Measurements from ENCODE around the gene SPINK5.

SPINK5 gene

DNA sequence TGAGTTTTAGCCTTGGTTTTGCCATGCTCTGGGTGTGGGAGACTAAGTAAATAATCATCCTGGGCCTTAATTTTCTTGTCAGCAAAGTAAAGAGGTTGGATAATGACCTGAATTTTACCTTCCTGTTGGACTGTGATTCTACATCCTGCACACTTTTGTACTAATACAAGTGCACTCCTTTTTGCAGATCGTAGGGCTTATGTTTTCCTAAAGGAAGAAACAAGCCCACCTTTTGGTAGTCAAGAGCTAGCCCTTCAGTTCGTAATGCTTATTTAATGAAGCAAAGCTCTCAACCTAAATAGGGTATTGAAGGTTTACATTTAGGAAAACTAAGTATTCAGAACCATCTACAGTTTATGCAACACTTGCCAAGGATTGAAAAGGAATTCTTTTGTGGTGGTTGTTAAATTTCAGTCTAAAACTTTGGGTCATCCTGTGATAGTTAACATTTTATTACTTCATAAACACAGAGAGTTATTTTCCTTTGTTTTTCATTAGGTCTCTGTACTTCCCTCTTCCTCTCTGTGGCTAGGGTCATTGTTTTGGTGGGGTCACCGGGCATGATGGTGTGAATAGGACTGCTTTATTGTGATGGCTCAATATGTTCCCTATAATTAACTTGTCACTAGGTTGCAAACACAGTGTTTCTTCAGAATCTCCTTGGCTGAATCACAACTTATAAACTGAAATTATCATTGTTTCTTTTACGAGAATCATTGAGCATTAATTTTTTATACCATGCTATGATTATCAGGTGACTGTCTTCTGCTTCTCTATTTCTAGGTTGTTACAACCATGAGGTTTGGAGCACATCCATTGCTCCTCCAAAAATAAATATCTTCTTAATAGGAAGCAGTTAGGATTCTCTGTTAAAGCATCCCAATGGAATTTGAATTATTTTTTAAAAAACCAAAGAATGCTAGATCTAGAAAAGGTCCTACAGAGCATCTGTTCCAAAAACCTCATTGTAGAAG lies 28.5 kb downstream of the SPINK5 start:
- no peak for DNase-seq

- no peak for DNase-seq
These were observed 30.6 kb downstream of the SPINK5 start for GRCh38 chr5:148094336-148094735.

GRCh38 chr5:148104226-148104625 lies 40.4 kb downstream of the SPINK5 start:
- DNase-seq = no peak

DNA sequence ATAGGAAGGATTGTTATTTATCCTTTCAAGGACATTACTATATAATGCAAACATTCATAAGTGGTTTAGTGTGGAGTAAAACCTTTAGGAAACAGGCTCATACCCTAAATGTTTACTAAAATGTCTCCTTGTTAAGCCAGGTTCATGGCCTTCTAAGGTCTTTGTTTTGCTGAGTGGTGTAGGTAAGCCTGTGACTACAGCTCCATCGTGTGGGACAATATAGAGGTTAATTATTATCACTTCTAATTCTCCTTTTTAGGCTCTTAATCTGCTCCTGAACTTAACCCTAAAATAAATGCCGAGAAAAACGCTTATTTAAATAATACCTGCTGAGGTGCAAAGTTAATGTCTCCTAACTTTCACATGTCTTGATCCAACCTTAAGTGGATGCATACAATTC lies 43.8 kb downstream of the SPINK5 start:
- no peak for DNase-seq

DNA sequence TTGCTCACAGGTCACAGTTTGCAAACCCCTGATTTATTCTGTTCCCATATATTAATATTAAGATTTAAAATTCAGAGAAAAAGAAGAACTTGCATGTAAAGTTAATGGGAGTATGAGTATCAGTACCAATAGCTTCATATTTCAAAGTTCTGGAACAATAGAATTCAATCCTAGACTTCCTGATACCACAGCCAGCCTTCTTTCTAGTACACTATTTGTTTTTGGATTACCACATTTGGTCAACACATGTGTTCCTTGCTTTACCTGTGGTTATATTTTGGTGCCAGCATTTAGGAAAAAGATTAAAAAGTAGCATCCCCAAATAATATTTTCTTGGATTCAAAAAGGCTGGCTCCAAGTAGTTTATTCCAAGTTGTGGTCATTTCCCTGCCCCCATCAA lies 49.5 kb downstream of the SPINK5 start:
- DNase-seq = no peak

DNA sequence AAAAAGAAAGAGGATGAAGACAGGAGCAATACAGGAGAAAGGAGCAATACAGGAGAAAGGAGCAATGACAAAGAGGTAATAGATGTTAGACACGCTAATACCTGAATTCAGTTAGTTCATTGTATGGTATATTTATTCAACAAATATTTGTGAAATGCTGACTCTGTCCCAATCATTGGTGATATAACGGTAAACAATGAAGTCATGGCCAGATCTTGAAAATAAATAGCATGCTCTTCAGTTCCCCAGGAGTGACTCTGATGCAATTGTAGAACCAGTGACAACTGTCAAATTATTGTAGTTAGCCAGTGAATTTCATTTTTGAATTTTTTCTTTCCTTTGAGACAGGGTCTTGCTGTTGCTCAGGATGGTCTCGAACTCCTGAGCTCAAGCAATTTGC lies 56.5 kb downstream of the SPINK5 start:
- DNase-seq = no peak

DNA sequence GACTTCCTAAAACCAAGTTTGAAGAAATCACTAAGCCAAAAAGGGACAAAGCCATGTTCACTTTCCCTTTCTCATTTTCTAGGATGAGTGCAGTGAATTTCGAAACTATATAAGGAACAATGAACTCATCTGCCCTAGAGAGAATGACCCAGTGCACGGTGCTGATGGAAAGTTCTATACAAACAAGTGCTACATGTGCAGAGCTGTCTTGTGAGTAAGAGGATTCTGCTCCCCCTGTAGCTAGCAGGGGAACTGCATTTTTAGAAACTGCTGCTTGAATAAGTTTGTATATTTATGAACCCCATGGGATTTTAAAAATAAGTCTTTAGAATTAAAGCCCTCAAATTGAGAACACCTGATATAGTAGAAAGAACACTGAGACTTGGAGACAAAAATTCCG lies 61.9 kb downstream of the SPINK5 start:
- no peak for DNase-seq

DNA sequence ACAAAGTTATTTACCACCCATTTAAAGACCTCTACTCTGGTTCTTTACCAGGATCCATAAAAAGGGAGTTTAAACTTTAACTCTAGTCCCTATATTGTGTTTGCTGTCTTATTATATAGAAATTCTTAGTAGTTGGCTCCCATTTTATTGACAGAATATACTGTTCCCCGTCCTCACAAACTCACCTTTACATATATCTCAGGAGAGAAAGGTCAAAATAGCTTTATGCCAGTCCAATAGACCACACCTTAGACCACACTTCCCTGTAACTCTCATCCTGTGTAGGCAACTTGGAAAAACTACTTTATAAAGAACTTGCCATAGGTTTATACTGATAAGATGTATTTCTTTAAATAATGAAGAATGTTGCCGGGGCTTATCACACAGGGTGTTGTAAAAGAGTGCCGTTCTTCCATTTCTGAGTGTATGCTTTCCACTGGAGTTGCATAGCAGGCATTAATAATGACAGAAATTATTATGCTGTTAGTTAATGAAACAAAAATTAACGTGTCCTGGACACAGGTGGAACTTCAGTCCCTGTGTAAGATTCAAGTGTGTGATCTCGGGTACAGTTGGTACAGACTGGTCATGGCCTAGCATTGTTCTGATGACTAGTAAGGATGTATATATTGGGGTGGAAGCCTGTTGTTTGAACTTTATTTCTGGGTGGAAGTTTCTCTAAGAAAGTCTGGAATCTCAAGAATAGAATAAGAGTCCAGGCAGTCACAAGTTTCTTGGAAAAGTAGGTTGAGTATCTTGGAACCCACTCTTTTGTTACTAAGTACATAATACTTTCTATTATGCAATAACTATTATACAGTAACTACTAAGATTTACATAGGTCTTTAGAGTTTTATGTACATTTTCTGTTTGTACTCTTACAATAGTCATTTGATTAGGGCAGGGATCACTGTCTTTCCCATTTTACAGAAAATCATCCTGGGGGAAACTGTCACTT lies 71.6 kb downstream of the SPINK5 start:
- no peak for DNase-seq

GRCh38 chr5:148140846-148141245 lies 77.1 kb downstream of the SPINK5 start:
- no peak for DNase-seq

- DNase-seq = no peak
These were observed 77.9 kb downstream of the SPINK5 start for GRCh38 chr5:148141645-148142044.

GRCh38 chr5:148145916-148146315 lies 82.1 kb downstream of the SPINK5 start:
- no peak for DNase-seq

DNA sequence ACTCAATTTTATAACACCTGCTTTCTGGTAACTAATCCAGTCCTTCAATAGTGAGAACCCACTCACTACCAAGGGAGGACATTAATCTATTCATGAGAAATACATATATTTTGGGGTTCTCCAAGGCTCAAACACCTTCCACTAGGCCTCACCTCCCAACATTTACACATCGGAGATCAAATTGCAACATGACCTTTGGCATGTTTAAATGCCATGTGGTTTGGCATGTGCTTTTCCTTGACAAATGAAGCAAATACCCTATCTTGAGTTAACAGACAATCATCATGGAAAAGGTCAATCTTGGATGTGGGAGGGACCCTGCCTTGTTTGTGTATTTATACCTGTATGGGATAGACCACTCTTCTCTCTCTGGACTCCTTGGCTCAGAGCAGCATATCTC lies 82.7 kb downstream of the SPINK5 start:
- DNase-seq = no peak

DNA sequence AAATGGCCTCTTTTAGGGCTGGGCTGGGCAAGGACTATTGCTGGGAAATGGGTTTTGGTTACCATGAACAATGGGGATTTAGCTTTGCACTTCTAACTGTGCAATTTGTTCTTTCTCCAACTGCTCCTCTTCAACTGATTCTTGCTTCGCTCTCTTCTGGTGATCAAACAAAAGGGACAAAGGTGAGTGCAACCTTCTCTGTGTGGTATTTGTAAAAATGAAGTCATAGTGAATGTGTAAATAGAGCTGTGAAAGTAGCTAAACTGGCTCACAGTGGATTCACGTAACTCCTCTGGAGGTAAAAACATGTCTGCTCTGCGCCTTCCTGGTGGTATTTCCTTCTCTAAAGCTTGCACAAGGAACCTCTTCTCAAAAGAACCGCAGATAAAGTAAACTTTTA lies 83.6 kb downstream of the SPINK5 start:
- no peak for DNase-seq

DNA sequence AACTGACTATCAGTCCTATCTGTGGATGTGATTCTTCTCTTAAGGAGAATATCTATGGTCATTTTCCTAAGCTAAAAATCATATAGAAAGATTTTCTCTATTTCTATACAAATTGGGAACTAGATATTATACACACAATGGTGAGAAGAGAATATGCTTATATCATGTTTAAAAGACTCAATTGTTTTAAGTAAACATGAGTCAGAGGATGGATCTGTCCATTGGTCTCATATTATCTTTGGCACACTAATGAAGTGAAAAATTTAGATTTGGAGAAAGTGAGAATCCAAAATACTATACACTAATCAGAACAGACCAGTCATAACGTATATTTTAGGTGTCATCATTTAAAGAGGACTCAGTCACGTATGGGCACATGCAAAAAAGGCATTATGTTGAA lies 88.1 kb downstream of the SPINK5 start:
- DNase-seq = no peak

DNA sequence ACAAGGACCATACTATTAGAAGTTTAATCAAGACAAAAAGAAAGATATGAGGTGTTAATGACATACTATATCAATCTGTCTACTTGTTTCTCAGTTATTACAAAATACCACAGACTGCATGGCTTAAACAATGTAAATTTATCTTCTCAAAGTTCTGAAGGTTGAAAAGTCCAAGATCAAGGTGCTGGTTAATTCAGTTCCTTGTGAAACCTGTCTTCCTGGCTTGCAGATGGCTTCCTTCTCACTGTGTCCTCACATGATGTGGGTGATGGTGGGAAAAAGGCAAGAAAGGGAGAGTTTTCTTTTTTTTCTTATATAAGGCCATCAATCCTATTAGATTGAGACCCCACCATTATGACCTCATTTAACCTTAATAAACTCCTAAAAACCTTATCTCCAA lies 89.0 kb downstream of the SPINK5 start:
- no peak for DNase-seq

- DNase-seq = no peak
These were observed 92.8 kb downstream of the SPINK5 start for GRCh38 chr5:148156609-148157008.

DNA sequence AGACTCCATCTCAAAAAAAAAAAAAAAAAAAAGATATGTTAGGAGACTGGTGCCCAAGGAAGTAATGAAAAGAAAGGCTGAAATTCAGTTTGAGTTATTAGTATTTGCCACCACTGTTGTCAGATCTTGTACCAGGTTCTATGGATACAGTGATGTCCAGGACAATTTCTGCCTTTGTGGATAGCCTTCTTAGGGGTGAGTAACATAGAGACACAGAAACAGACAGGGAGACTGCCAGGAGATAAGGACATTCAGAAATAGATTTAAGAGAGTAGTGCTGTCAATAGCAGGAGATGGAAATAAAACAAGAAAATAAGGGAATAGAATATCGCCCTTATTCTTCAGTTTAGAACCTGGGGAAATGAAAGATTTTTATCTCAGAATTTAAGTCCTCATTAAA lies 98.3 kb downstream of the SPINK5 start:
- no peak for DNase-seq

GRCh38 chr5:148163345-148163744 lies 99.6 kb downstream of the SPINK5 start:
- DNase-seq = no peak

DNA sequence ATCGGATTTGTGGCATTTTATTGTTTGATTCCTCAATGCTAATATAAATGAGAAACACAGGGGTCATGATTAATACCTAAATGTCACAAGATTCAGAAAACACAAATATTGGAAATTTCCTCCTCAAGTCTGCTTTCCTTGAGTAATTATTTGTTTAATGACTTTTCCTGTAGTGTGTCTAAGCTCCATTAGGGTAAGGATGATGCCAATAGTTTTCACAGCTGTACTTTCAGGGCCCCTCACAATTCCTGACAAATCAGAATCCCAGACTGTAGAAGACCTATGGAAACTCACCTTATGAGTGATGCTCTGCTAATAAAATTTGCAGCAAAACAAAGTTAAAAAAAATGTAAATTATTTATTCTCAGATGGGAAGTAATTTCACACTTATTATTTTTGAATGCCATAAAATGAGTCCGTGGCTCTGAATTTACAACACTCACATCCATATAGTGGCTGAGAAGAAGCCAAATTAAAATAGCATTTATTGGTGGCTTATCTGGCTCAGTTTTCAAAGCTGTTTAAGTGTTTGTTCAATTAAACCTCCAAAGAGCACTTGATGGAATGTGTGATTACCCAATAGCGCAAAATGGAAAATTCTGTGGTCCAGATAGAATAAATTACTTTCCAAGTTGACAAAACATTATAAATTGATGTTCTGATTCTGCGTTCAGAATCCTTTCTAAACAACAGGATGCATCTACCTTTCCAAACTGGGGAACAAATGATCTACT lies 102.9 kb downstream of the SPINK5 start:
- no peak for DNase-seq

DNA sequence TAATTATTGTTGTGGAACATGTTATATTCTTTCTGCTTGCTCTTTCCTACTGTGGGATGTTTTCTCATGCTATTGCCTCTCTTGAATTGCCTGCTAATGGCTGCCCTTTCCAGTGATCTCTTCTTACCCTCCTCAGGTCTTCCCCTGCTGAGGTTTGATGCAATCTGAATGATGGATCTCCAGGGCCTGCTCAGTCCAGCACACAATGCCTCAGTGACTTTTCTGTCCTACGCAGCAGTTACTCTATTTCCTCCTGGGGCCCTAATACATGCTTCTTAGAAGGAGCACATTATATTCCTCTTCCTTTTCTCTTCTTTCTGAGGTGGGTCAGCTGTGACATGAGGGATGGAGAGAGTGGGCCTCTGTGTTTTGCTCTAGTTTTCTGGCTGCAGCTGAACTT lies 104.5 kb downstream of the SPINK5 start, which contains the start of gene SPINK14:
Gene SPINK14, plus strand, starts transcription at position 301 of the 400 bp plus-strand sequence. CDS start 1,187 bp downstream, outside the sequence.
- DNase-seq = no peak

GRCh38 chr5:148172377-148172776 lies 108.6 kb downstream of the SPINK5 start:
- no peak for DNase-seq

DNA sequence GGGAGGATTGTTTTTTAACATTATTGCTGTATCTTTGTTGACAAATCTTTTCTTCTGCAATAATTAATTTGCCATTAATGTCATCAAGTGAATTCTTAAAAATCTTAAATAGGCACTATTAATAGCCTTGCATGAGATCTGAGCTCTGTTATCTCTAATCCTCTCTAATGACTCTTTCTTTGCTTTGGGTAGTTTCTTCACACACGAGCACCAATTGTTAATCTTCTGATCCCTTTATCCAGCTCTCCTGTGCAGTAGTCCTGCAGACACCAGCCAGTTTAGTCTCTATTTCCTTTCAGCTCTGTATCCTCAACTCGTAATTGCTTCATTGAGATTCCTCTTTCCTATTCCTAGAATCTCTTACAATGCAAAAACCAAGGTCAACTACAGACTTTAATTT lies 112.7 kb downstream of the SPINK5 start:
- DNase-seq = no peak

GRCh38 chr5:148177207-148177606 lies 113.4 kb downstream of the SPINK5 start:
- no peak for DNase-seq

Data from NCI-H1105 (cell line).